Caco-2 (cell line): ENCODE results near the gene PTAR1. TPM values are rescaled to one million over a fixed set of nuclear protein-coding genes. Genes with fewer than 3 reads are reported as not detected.

Experiments
- BruUV-seq: library from RNA; stranded (reverse); fragments of 400-500 nt; replicated peaks from 2 replicates; lab custom pipeline; 2021; lab: Mats Ljungman, UMichigan
- CTCF ChIA-PET: fragments of 300-600 bp; sonication (Branson Sonifier 250); formaldehyde crosslinking; loops from one replicate; lab custom pipeline; 2022; ENCODE audit warnings: antibody characterized with exemption; lab: Charles Lee
- POLR2A ChIA-PET: fragments of 300-600 bp; sonication (Branson Sonifier 250); formaldehyde crosslinking; loops from one replicate; lab custom pipeline; 2022; ENCODE audit warnings: antibody characterized with exemption; lab: Charles Lee
- DNase-seq, 2 experiments: peaks; one replicate each; pipeline versions ENCODE4 v3.0.0 to v3.0.0-alpha.2; 2020 to 2022
- H3K27me3 ChIP-seq: replicated peaks from 2 replicates; pipeline ENCODE4 v1.6.0; 2011; ENCODE audit warnings: low read length; ENCODE audit not compliant: control insufficient read depth, insufficient read depth
- H3K36me3 ChIP-seq: 2 replicates; pipeline ENCODE4 v1.5.1; 2011; ENCODE audit warnings: low read length; ENCODE audit not compliant: control insufficient read depth, insufficient read depth
- H3K4me1 ChIP-seq: fragments of 250-450 bp; sonication (Bioruptor Pico); 2 replicates; pipeline ENCODE4 v1.5.1; 2020; ENCODE audit warnings: mild to moderate bottlenecking
- H3K4me3 ChIP-seq: 2 replicates; pipeline ENCODE4 v1.5.1; 2011; ENCODE audit warnings: low read depth, mild to moderate bottlenecking, control low read depth, low read length
- H3K9me3 ChIP-seq: fragments of 250-450 bp; sonication (Bioruptor Pico); 2 replicates; pipeline ENCODE4 v1.5.1; 2020; ENCODE audit warnings: mild to moderate bottlenecking, moderate library complexity
- H3K27ac Mint-ChIP-seq: one replicate; pipeline ENCODE4 v1.8.0; 2022; ENCODE audit warnings: mixed read lengths; ENCODE audit not compliant: unreplicated experiment
- H3K27me3 Mint-ChIP-seq: one replicate; pipeline ENCODE4 v1.8.0; 2022; ENCODE audit warnings: mixed read lengths; ENCODE audit not compliant: insufficient read depth, unreplicated experiment
- H3K36me3 Mint-ChIP-seq: one replicate; pipeline ENCODE4 v1.8.0; 2022; ENCODE audit warnings: mild to moderate bottlenecking, mixed read lengths; ENCODE audit not compliant: insufficient read depth, unreplicated experiment
- H3K4me1 Mint-ChIP-seq: one replicate; pipeline ENCODE4 v1.8.0; 2022; ENCODE audit warnings: low read depth, mixed read lengths; ENCODE audit not compliant: unreplicated experiment
- H3K4me3 Mint-ChIP-seq: one replicate; pipeline ENCODE4 v1.8.0; 2022; ENCODE audit warnings: mild to moderate bottlenecking, moderate library complexity, mixed read lengths; ENCODE audit not compliant: unreplicated experiment
- H3K9me3 Mint-ChIP-seq: one replicate; pipeline ENCODE4 v1.8.0; 2022; ENCODE audit warnings: mixed read lengths; ENCODE audit not compliant: unreplicated experiment
- intact Hi-C: fragments of 100-400 bp; cut with micrococcal nuclease; formaldehyde crosslinking; loops from one replicate; pipeline ENCODE4 v1.10.0; 2022; ENCODE audit not compliant: unreplicated experiment
- total RNA-seq: library from RNA; stranded (reverse); gene quantifications from 2 replicates; pipeline ENCODE4 v1.2.3, GENCODE V29; 2022
- TF ChIP-seq, protein P1 (sequence below), 2 experiments: fragments of 200-600 bp in 1 of 2; IDR thresholded peaks; 1 replicate in 1 of 2; 2 replicates in 1 of 2; pipeline versions ENCODE4 v1.5.1 to v1.8.0; 2011 to 2022; ENCODE audit warnings: antibody characterized with exemption in 1 of 2, control low read depth in 1 of 2, inconsistent platforms in 1 of 2, low read depth in 1 of 2, low read length in 1 of 2, mild to moderate bottlenecking in 1 of 2, moderate library complexity in 1 of 2; ENCODE audit not compliant: insufficient read depth in 1 of 2, severe bottlenecking in 1 of 2, unreplicated experiment in 1 of 2

The PTAR1 gene
- total RNA-seq, 1 experiment from 2014 or later: 16.5 TPM

DNA sequence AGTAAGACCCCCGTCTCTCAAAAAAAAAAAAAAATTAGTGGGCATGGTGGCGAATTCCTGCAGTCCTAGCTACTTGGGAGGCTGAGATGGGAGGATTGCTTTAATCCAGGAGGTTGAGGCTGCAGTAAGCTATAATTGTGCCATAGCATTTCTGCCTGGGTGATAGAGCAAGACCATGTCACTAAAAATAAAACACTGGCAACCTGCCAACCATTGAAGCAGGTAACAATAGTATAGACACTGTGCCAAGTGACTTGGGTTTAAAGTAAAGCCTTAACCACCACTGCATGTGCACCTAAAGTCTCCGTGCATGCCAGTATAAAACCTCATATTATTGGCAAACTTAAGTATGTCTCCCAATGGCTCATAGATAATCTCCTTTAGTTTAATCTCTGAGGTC lies 84.2 kb downstream of the PTAR1 start:
- peaks cover 5% of the 10 kb centered on the region for H3K36me3 Mint-ChIP-seq
- no peaks in the 10 kb centered on the region for H3K4me1 Mint-ChIP-seq
- H3K9me3 ChIP-seq: no peaks in the 10 kb centered on the region
- no peak for DNase-seq
- no peak overlapping the region for H3K4me3 ChIP-seq
- H3K4me3 Mint-ChIP-seq: no peak overlapping the region
- TF ChIP-seq, protein P1, sequence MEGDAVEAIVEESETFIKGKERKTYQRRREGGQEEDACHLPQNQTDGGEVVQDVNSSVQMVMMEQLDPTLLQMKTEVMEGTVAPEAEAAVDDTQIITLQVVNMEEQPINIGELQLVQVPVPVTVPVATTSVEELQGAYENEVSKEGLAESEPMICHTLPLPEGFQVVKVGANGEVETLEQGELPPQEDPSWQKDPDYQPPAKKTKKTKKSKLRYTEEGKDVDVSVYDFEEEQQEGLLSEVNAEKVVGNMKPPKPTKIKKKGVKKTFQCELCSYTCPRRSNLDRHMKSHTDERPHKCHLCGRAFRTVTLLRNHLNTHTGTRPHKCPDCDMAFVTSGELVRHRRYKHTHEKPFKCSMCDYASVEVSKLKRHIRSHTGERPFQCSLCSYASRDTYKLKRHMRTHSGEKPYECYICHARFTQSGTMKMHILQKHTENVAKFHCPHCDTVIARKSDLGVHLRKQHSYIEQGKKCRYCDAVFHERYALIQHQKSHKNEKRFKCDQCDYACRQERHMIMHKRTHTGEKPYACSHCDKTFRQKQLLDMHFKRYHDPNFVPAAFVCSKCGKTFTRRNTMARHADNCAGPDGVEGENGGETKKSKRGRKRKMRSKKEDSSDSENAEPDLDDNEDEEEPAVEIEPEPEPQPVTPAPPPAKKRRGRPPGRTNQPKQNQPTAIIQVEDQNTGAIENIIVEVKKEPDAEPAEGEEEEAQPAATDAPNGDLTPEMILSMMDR (IDR thresholded peaks at IDR 0.05; ENCODE audit: insufficient read depth in 1 of 2, low read depth in 1 of 2, low read length in 1 of 2, severe bottlenecking in 1 of 2, unreplicated experiment in 1 of 2): no peak
- no peak overlapping the region for H3K27ac Mint-ChIP-seq
- H3K27me3 ChIP-seq: no peaks in the 10 kb centered on the region
- no peaks in the 10 kb centered on the region for H3K4me1 ChIP-seq
- no TSS peak for BruUV-seq
- no peaks in the 10 kb centered on the region for H3K9me3 Mint-ChIP-seq
- ChIA-PET POLR2A (no interaction called here), CTCF (no interaction called here)
- peaks cover 3% of the 10 kb centered on the region for H3K27me3 Mint-ChIP-seq
- H3K36me3 ChIP-seq: no peaks in the 10 kb centered on the region
- intact Hi-C loops: no loop called here

GRCh38 chr9:69674716-69675438 lies 84.9 kb downstream of the PTAR1 start:
- Histone ChIP-seq H3K4me1 (no peaks in the 10 kb centered on the region), H3K27me3 (no peaks in the 10 kb centered on the region), H3K36me3 (no peaks in the 10 kb centered on the region), H3K9me3 (no peaks in the 10 kb centered on the region), H3K4me3 (no peak overlapping the region)
- intact Hi-C loops: no loop called here
- BruUV-seq: no TSS peak
- Mint-ChIP-seq H3K36me3 (peaks cover 5% of the 10 kb centered on the region), H3K27me3 (peaks cover 3% of the 10 kb centered on the region), H3K27ac (no peak overlapping the region), H3K4me1 (no peaks in the 10 kb centered on the region), H3K9me3 (no peaks in the 10 kb centered on the region), H3K4me3 (no peak overlapping the region)
- ChIA-PET CTCF (no interaction called here), POLR2A (no interaction called here)
- TF ChIP-seq, protein P1 (IDR thresholded peaks at IDR 0.05; ENCODE audit: insufficient read depth in 1 of 2, low read depth in 1 of 2, low read length in 1 of 2, severe bottlenecking in 1 of 2, unreplicated experiment in 1 of 2): no peak
- no peak for DNase-seq

DNA sequence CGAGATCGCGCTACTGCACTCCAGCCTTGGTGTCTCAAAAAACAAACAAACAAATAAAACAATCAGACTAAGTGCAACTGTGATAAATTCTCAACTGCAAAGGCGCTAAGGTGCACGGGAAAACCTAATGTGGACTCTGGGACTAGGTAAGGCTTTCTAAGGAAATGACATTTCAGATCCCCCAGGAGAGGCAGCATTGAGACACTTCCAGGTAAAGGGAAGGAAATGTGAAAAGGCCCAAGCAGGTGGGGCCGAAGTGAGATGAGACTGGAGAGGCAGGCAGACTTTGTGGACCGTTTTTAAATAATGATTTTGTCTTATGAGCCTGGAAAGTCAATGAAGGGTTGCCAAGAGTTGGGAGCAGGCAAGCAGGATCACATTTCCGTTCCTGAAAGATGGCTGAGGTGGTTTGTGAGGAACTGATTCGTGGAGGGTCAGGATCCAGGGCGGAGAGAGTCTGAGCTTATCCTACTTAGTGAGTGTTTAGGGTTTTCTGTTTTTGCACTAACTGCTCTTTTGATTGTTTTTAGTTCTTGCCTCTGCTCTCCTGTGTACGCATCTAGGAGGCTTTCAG lies 85.6 kb downstream of the PTAR1 start:
- no peaks in the 10 kb centered on the region for H3K9me3 ChIP-seq
- ChIA-PET POLR2A (no interaction called here), CTCF (no interaction called here)
- no peaks in the 10 kb centered on the region for H3K36me3 ChIP-seq
- no peak overlapping the region for H3K27ac Mint-ChIP-seq
- DNase-seq: no peak
- TF ChIP-seq, protein P1 (IDR thresholded peaks at IDR 0.05; ENCODE audit: insufficient read depth in 1 of 2, low read depth in 1 of 2, low read length in 1 of 2, severe bottlenecking in 1 of 2, unreplicated experiment in 1 of 2): no peak
- no peaks in the 10 kb centered on the region for H3K4me1 ChIP-seq
- no peaks in the 10 kb centered on the region for H3K27me3 ChIP-seq
- no peak overlapping the region for H3K4me3 ChIP-seq
- peaks cover 5% of the 10 kb centered on the region for H3K36me3 Mint-ChIP-seq
- peaks cover 3% of the 10 kb centered on the region for H3K27me3 Mint-ChIP-seq
- intact Hi-C loops: no loop called here
- BruUV-seq: no TSS peak
- no peak overlapping the region for H3K4me3 Mint-ChIP-seq
- no peaks in the 10 kb centered on the region for H3K9me3 Mint-ChIP-seq
- no peaks in the 10 kb centered on the region for H3K4me1 Mint-ChIP-seq
